HG02973 (cell line): ENCODE data around the gene MKLN1.
"Not testable (repeated sequence)": the region's sequence is repeated elsewhere in the genome, so short reads cannot be mapped to it uniquely, and the experiment has no call there.

ENCODE experiments used
- ATAC-seq: cut with Tn5 transposase; IDR thresholded peaks from one replicate; pipeline ENCODE4 v1.9.1; 2021; ENCODE audit warnings: moderate library complexity; ENCODE audit not compliant: unreplicated experiment

MKLN1 gene

GRCh38 chr7:131388126-131388525 lies 60.5 kb downstream of the MKLN1 start:
- ATAC-seq = no peak

GRCh38 chr7:131390275-131390674 lies 62.6 kb downstream of the MKLN1 start:
- ATAC-seq = no peak

DNA sequence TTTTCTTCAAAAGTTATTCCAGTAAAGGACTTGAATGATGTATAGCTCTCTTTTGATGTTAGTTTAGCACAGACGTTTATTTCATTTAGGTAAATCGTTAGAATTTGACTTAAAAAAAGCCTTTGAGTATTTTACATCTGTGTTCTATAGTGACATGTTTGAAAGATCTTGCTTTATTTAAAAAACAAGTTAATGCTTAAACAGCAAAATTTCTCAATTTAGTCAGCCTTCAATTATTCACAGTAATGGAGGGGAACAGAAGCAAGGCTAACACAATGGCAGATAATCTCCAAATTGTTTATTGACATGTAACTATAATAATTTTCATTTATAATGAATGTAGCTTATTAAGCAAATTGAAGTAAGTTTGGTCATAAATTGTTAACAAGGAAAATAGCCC lies 63.5 kb downstream of the MKLN1 start:
- no peak for ATAC-seq

DNA sequence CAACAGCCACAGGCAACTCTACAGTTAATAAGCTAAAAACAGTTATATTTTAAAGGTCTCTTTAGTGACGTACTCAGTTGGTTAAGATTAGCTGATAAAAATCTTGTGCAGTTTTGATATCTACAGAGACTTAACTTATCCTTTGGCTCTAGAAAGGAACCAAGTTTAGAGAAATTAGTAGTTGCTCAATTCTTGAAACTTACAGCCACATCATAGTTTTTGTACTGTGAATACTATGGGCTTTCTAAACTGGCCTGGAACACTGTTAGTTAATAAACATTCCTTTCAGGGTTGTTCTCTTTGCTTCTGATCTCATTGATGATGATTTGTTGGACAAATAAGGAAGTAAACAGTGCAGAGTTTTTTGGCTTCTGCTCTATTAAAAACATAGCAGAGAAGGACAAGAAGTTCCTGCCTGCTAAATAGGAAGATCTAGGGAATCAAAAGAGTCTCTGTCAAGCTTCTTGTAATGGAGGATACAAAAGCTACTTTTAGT lies 73.1 kb downstream of the MKLN1 start:
- ATAC-seq = no peak

GRCh38 chr7:131401194-131401593 lies 73.5 kb downstream of the MKLN1 start:
- no peak for ATAC-seq

DNA sequence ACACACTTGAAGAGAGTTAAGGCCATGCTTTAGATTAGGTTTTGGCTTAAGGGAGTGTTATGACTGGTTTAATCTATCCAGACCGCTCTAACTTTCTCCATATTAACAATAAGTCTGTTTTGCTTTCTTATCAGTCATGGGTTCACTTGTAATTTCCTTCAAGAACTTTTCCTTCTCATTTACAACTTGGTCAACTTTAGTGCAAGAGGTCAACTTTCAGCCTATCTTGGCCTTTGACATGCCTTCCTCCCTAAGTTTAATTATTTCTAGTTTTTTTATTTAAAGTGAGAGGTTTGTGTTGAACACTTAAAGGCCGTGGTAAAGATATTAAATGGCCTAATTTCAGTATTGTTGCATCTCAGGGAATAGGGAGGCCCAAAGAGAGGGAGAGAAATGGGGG lies 75.6 kb downstream of the MKLN1 start:
- no peak for ATAC-seq

- ATAC-seq = no peak
These were observed 76.7 kb downstream of the MKLN1 start for GRCh38 chr7:131404226-131404911.

GRCh38 chr7:131409129-131409766 lies 81.6 kb downstream of the MKLN1 start:
- ATAC-seq = no peak

- no peak for ATAC-seq
These were observed 84.4 kb downstream of the MKLN1 start for GRCh38 chr7:131412031-131412430.

GRCh38 chr7:131413711-131414110 lies 86.0 kb downstream of the MKLN1 start:
- ATAC-seq = no peak

GRCh38 chr7:131424219-131424822 lies 96.6 kb downstream of the MKLN1 start:
- no peak for ATAC-seq

GRCh38 chr7:131425992-131426391 lies 98.3 kb downstream of the MKLN1 start:
- no peak for ATAC-seq

DNA sequence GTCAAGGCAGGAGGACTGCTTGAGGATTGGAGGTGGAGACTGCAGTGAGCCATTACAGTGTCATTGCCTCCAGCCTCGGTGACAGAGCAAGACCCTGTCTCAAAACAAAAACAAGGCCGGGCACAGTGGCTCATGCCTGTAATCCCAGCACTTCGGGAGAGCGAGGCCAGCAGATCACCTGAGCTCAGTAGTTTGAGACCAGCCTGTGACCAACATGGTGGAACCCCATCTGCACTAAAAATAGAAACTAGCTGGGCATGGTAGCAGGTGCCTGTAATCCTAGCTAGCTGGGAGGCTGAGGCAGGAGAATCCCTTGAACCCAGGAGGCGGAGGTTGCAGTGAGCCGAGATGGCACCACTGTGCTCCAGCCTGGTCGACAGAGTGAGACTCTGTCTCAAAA lies 103.2 kb downstream of the MKLN1 start:
- ATAC-seq = not testable (repeated sequence)

DNA sequence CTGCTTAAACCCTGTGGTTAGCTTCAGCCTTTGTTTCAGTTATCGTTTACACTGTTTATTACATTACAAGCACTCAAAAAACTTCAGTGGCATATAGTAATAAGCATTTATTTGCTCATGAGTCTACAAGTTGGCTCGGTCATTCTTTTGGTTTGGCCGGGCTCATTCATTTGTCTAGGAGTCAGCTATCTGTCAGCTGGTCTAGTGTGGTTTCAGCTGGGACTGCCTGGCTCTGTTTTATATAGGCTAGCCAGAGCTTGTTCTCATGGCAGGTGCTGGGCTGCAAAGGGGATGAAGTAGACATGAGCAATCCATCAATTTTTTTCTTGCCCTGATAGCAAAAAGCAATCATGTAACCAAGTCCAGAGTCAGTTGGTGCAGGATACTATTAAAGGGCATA lies 103.6 kb downstream of the MKLN1 start:
- ATAC-seq = no peak

DNA sequence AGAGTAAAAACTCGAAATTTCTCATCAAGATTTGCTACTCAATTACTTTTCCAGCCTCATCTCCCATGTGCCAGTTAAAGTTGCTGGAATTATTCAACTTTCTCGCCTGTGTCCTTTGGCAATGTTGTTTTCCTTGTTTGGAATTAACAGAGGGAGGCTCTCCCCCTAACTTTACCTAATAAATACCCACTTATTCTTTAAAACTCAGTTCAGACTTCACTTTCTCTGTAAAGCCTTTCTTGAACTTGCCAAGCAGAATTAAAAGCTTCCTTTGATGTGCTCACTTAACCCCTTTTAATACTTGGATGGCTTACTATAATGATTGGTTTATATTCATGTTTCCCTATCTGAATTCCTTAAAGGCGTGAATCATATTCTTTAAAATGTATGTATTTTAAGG lies 104.1 kb downstream of the MKLN1 start:
- no peak for ATAC-seq

DNA sequence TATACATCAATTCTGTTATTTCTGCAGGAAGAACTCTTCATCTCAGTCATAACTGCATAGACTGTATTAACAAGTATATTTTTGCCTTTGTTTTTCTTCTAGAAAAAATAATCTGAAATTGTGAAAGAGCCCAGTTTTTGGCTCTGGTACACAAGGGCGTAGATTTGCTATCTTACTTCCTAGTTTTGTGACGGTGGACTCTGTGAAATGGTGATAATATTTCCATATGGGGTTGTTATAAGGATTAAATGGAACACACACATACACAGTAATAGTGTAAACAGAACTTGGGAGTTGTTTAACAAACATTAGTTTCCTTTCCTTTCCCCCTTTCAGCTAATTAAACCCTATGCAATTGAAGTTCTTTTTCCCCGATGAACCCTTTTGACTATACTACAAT lies 108.7 kb downstream of the MKLN1 start:
- no peak for ATAC-seq

- ATAC-seq = no peak
These were observed 111.3 kb downstream of the MKLN1 start for GRCh38 chr7:131438969-131439368.

DNA sequence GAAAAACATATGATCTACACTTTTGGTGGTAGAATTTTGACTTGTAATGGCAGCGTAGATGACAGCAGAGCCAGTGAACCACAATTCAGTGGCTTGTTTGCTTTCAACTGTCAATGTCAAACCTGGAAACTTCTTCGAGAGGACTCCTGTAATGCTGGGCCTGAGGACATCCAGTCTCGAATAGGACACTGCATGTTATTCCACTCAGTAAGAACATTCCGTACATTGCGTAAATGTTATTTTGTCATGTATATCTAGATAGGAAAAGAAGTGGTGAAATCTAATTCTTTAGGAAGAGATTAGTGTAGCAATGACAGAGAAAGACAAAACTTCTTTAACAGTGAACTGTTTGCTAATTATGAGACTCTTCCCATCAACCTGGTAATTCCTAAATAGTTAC lies 115.8 kb downstream of the MKLN1 start:
- ATAC-seq = no peak

GRCh38 chr7:131444683-131445082 lies 117.0 kb downstream of the MKLN1 start:
- no peak for ATAC-seq

DNA sequence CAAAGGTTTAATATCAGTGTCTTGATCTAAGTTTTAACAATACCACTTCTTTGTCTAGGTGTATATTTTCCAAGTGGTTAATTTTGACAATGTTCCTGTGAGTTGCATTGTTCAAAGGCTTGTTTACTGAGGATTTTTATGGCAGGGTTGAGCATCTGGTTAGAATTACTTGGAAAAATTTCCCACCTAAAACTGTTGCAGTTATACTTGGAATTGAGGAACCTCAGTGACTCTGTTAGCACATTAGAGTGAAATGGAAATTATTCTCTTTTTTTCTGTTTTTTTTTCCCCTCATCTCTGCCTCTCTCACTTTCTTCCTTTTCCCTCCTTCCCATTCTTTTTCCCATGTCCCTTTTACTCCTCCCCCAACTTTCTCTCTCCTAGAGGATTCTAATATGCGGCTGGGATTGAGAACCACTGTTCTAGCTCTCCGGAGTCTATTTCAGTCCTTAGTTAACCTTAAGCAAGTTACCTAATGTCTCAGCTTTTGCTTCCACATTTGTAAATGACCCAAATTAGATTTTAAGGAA lies 121.8 kb downstream of the MKLN1 start:
- no peak for ATAC-seq

- ATAC-seq = no peak
These were observed 126.8 kb downstream of the MKLN1 start for GRCh38 chr7:131454498-131454897.

DNA sequence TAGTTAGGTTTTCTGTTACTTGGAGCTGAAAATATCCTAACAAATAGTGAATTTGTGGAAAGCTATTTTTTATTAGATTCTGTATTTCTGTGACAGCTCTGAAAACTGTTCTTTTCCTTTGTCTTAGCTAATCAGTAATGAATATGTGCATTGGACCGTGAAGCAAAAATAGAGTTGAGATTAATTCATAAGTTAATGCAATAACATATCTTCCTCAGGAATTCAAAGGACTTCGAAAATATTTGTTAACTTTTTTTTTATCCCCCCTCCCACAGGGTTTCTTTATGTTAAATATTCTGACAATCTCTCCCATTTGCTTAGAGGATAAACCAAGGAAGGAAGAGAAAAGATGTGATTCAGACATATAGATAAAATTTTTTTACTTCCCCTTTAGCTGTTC lies 127.3 kb downstream of the MKLN1 start:
- no peak for ATAC-seq
